ENCODE measurements around the gene FNIP2.

FNIP2 gene

GRCh38 chr4:158858410-158859199 lies 89.8 kb downstream of the FNIP2 start:
- no peaks in the 10 kb centered on the region for H3K27me3 ChIP-seq (ENCODE audit: control insufficient read depth, insufficient read depth, low read length)
- H3K79me2 ChIP-seq: no peaks in the 10 kb centered on the region
- no peak overlapping the region for H3K27ac ChIP-seq
- no peak overlapping the region for H3K4me3 ChIP-seq (ENCODE audit: low read depth, low read length)
- no peaks in the 10 kb centered on the region for H3K9me3 ChIP-seq (ENCODE audit: control insufficient read depth, low read length)
- H2AFZ ChIP-seq: no peak overlapping the region
- no peaks in the 10 kb centered on the region for H3K36me3 ChIP-seq (ENCODE audit: control insufficient read depth, insufficient read depth, low read length)
- no peaks in the 10 kb centered on the region for H3K4me1 ChIP-seq
- H3K9ac ChIP-seq: no peak overlapping the region
- H3K4me2 ChIP-seq (ENCODE audit: low read length): no peak overlapping the region
- no peak for TF ChIP-seq CTCF (IDR thresholded peaks at IDR 0.05)

- Histone ChIP-seq H3K9me3 (ENCODE audit: control insufficient read depth, low read length) (no peaks in the 10 kb centered on the region), H3K36me3 (ENCODE audit: control insufficient read depth, insufficient read depth, low read length) (no peaks in the 10 kb centered on the region), H3K9ac (no peak overlapping the region), H3K27me3 (ENCODE audit: control insufficient read depth, insufficient read depth, low read length) (no peaks in the 10 kb centered on the region), H2AFZ (no peak overlapping the region), H3K4me2 (ENCODE audit: low read length) (no peak overlapping the region), H3K4me1 (no peaks in the 10 kb centered on the region), H3K4me3 (ENCODE audit: low read depth, low read length) (no peak overlapping the region), H3K79me2 (no peaks in the 10 kb centered on the region), H3K27ac (no peak overlapping the region)
- no peak for TF ChIP-seq CTCF (IDR thresholded peaks at IDR 0.05)
Measured at GRCh38 chr4:158859661-158860060, 90.8 kb downstream of the FNIP2 start.

- Histone ChIP-seq H3K4me3 (ENCODE audit: low read depth, low read length) (no peak overlapping the region), H3K79me2 (no peaks in the 10 kb centered on the region), H3K4me2 (ENCODE audit: low read length) (no peak overlapping the region), H3K27me3 (ENCODE audit: control insufficient read depth, insufficient read depth, low read length) (no peaks in the 10 kb centered on the region), H3K9ac (no peak overlapping the region), H3K4me1 (no peaks in the 10 kb centered on the region), H3K9me3 (ENCODE audit: control insufficient read depth, low read length) (no peaks in the 10 kb centered on the region), H3K36me3 (ENCODE audit: control insufficient read depth, insufficient read depth, low read length) (no peaks in the 10 kb centered on the region), H3K27ac (no peak overlapping the region), H2AFZ (no peak overlapping the region)
- no peak for TF ChIP-seq CTCF (IDR thresholded peaks at IDR 0.05)
Measured at GRCh38 chr4:158860856-158861255, 92.0 kb downstream of the FNIP2 start.

GRCh38 chr4:158861281-158861680 lies 92.5 kb downstream of the FNIP2 start:
- no peak for TF ChIP-seq CTCF (IDR thresholded peaks at IDR 0.05)
- Histone ChIP-seq H3K4me3 (ENCODE audit: low read depth, low read length) (no peak overlapping the region), H3K4me2 (ENCODE audit: low read length) (no peak overlapping the region), H3K9ac (no peak overlapping the region), H2AFZ (no peak overlapping the region), H3K27ac (no peak overlapping the region), H3K79me2 (no peaks in the 10 kb centered on the region), H3K36me3 (ENCODE audit: control insufficient read depth, insufficient read depth, low read length) (no peaks in the 10 kb centered on the region), H3K9me3 (ENCODE audit: control insufficient read depth, low read length) (no peaks in the 10 kb centered on the region), H3K4me1 (no peaks in the 10 kb centered on the region), H3K27me3 (ENCODE audit: control insufficient read depth, insufficient read depth, low read length) (no peaks in the 10 kb centered on the region)

GRCh38 chr4:158861766-158862165 lies 92.9 kb downstream of the FNIP2 start:
- H3K36me3 ChIP-seq (ENCODE audit: control insufficient read depth, insufficient read depth, low read length): no peaks in the 10 kb centered on the region

More at GRCh38 chr4:158861766-158862165, 92.9 kb downstream of the FNIP2 start:
- H3K9ac ChIP-seq: no peak overlapping the region
- H3K4me1 ChIP-seq: no peaks in the 10 kb centered on the region
- H3K4me2 ChIP-seq (ENCODE audit: low read length): no peak overlapping the region
- H3K79me2 ChIP-seq: no peaks in the 10 kb centered on the region
- no peaks in the 10 kb centered on the region for H3K9me3 ChIP-seq (ENCODE audit: control insufficient read depth, low read length)
- H3K27me3 ChIP-seq (ENCODE audit: control insufficient read depth, insufficient read depth, low read length): no peaks in the 10 kb centered on the region
- H2AFZ ChIP-seq: no peak overlapping the region
- no peak overlapping the region for H3K4me3 ChIP-seq (ENCODE audit: low read depth, low read length)
- no peak overlapping the region for H3K27ac ChIP-seq
- TF ChIP-seq CTCF (IDR thresholded peaks at IDR 0.05): no peak

Measured in parathyroid adenoma (tissue), 2 donors.